Measurements from ENCODE around the gene ITGB4.

Gene ITGB4

DNA sequence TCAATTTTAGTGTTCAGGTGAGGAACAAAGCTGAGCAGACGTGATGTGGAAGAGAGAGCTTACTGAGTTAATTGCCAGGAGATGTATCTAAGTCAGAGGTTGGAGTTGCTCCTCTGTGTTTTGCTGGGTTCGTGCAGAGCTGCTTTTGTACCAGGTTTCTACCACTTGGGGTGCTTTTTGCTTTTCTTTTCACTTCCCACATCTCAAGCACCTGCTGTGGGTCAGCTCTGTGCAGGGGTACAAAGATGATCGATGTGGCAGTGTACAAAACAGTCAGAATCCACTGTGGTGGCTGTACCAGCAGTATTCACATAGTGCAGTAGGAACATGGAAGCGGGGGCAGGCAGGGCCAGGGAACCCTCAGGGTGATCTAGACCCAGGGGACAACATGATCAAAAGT lies 78.1 kb downstream of the ITGB4 start:
- FAIRE-seq (no peak), DNase-seq (ENCODE audit: insufficient read length, low spot score) (no peak)
- TF ChIP-seq, protein P1, sequence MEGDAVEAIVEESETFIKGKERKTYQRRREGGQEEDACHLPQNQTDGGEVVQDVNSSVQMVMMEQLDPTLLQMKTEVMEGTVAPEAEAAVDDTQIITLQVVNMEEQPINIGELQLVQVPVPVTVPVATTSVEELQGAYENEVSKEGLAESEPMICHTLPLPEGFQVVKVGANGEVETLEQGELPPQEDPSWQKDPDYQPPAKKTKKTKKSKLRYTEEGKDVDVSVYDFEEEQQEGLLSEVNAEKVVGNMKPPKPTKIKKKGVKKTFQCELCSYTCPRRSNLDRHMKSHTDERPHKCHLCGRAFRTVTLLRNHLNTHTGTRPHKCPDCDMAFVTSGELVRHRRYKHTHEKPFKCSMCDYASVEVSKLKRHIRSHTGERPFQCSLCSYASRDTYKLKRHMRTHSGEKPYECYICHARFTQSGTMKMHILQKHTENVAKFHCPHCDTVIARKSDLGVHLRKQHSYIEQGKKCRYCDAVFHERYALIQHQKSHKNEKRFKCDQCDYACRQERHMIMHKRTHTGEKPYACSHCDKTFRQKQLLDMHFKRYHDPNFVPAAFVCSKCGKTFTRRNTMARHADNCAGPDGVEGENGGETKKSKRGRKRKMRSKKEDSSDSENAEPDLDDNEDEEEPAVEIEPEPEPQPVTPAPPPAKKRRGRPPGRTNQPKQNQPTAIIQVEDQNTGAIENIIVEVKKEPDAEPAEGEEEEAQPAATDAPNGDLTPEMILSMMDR (IDR thresholded peaks at IDR 0.05; ENCODE audit: insufficient read depth, missing control alignments), result no peak

- DNase-seq (ENCODE audit: insufficient read length, low spot score), result no peak
- no peak for FAIRE-seq
- TF ChIP-seq, protein P1 (IDR thresholded peaks at IDR 0.05; ENCODE audit: insufficient read depth, missing control alignments), result no peak
Observed at GRCh38 chr17:75803883-75804282, 82.6 kb downstream of the ITGB4 start.

DNA sequence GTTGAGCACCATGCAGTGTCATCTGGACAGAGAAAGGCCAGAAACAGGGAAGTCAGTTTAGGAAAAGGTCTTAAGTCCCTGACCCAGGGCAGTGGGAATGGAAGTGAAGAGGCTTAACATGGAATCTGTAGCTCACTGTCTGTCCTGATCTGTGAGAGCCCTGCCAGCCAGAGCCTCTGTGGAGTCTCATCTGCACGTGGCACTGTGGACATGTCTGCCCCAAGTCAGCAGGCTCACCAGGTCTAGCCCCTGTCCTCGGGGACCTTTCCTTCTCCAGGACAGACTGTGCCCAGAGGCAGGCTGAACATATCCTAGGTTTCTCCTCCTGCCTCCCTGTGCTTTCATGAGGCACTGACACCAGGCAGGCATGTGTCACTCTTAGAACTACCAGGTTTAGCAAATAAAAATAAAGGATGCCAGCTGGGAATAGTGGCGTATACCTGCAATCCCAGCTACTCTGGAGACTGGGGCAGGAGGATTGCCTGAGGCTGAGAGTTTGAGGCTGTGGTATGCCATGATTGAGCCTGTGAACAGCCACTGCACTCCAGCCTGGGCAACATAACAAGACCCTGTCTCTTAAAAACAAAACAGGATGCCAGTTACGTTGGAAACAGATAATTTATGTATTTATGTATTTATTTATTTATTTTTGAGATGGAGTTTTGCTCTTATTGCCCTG lies 85.7 kb downstream of the ITGB4 start:
- FAIRE-seq (no peak), DNase-seq (ENCODE audit: insufficient read length, low spot score) (no peak)
- TF ChIP-seq, protein P1 (IDR thresholded peaks at IDR 0.05; ENCODE audit: insufficient read depth, missing control alignments), result no peak
